Glomerular visceral epithelial cell (primary cell): ENCODE measurements around the gene CDKN2AIP.
A peak's percentile ranks its signal among the peaks of the same experiment; 100 is the strongest.
"Not testable (repeated sequence)": the region's sequence is repeated elsewhere in the genome, so short reads cannot be mapped to it uniquely, and the experiment has no call there.

Experiments used
- DNase-seq: peaks from one replicate; pipeline ENCODE4 v3.0.0-alpha.2; 2016; ENCODE audit errors: extremely low spot score

CDKN2AIP gene

DNA sequence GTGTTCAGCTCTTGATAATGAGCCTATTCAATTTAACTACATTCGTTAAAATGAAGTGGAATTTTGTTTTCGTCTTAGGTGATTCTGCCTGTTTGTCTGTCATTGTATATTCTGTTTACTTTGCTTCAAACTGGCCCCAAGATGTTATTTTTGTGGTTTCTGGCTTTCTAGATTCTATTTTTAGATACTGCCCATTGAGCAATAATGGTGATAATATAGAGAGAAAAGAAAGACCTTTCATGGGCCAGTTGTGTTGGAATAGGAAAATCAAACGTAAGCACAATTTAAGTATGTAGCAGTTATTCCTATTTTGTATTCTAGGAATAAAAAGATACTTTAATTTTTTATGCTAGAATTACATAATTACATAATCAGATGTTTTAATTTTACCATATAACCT lies 4.0 kb downstream of the CDKN2AIP start:
- no peak for DNase-seq

DNA sequence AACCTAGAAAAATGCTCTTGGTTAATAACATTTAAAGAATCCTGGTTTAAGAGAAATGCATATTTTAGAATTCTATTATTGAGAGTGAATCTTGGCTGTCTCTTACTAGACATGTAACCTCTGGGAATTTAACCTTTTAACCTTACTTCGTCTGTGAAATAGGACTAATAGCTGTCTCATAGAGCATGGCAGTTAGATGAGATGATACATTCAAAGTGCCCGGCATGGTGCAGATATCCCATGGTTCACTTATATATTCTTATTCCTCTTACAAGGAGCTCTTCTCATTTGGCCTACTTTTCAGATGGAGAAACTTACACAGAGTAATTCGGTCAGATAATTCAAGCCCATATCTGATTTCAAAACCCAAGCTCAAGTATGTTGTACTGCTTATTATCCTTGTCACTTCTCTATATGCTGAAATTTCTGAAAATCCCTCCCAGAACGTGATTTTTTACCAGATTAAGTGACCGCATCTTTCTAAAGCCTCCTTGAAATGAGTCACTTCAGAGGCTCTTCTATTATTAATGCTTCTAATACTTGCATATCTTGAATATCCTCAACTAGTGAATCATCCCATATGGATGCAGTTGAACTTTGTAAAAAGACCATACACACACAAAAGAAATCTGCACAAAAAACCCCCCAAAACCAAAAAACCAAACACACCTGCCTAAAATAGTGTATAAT lies 4.9 kb downstream of the CDKN2AIP start:
- no peak for DNase-seq

DNA sequence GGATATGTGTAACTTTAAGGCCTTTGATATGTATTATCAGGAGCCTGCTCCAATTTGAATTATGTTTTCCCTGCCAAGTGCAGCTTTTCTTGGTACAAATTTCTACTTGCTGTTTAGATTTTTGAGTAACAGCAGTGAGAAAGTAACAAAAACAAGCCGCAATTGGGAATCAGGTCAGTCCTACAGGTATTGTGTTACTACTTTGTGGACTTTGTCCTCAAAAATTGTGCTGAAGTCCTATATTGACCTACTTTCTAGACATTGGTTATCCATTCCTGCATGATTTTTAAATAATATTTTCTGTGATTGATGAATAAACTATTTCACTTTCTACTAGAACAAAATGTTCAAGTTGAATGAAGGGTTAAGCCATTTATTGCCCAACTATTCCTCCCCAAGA lies 5.7 kb downstream of the CDKN2AIP start:
- no peak for DNase-seq

GRCh38 chr4:183455431-183456195 lies 11.2 kb downstream of the CDKN2AIP start:
- peak; percentile 33 for DNase-seq

DNA sequence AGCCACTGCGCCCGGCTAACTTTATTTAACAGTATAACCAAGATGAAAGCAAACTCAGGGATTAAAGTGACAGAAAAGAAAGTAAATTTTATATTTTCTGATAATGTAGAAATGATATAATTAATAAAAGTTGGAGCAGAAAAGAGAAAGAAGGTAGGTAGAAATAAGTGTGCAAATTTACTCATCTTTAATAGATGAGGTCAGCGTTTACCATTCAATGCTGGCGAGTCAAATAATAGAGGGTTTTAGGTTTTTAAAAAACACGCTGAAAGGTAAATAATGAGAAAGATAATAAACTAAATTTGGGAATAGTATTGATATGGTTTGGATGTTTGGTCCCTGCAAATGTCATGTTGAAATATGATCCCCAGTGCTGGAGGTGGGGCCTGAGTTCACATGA lies 13.6 kb downstream of the CDKN2AIP start:
- DNase-seq, result no peak

GRCh38 chr4:183463903-183464619 lies 19.6 kb downstream of the CDKN2AIP start:
- DNase-seq, result not testable (repeated sequence)

GRCh38 chr4:183465879-183466278 lies 21.4 kb downstream of the CDKN2AIP start:
- not testable (repeated sequence) for DNase-seq

DNA sequence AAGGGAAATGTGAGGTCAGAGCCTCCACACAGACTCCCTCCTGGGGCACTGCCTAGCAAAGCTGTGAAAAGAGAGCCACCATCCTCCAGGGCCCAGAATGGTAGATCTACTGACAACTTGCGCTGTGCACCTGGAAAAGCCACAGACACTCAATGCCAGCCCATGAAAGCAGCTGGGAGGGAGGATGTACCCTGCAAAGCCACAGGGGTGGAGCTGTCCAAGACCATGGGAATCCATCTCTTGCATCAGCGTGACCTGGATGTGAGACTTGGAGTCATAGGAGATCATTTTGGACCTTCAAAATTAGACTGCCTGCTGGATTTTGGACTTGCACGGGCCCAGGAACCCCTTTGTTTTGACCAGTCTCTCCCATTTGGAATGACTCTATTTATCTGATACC lies 22.8 kb downstream of the CDKN2AIP start:
- DNase-seq, result no peak

DNA sequence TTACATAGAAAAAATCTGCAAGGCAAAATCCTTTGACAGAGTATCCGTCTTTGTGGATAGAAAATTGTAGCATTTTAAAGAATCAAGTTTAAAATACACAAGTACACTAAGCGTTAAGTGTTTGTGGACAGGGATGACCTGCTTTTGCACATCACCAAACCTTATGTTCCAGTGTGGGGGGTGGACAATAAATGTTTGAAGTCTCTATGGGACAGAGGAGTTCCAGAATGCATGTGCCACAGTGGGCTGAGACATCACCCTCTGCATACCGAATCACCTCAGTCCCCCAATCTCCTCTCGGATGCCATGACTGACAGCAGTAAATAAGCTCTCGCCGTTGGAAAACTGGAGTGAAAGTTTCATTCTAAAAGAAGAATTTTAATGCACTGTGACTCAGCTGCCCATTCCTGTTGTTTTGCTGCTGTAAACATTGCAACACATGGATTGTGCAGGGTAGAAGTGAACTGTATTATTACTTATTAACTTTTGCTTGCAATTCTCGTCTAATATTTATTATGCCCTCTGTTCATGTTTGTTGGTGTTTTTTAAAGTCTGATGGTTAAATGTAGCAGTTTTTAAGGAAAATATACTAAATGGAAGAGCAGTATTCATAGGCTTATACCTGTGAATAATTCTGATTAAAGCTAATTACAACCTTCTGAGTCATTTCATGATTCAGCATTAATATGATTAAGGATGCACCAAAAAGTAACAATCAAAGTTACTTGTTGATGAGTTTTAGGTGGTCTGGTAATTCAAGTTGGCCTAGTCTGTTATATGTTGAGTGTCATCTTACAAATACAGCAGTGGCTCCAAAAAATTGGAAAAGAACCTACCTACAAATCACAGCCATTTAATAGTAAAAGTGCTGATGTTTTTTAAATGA lies 24.0 kb downstream of the CDKN2AIP start:
- no peak for DNase-seq

GRCh38 chr4:183469285-183469684 lies 24.8 kb downstream of the CDKN2AIP start:
- no peak for DNase-seq

DNA sequence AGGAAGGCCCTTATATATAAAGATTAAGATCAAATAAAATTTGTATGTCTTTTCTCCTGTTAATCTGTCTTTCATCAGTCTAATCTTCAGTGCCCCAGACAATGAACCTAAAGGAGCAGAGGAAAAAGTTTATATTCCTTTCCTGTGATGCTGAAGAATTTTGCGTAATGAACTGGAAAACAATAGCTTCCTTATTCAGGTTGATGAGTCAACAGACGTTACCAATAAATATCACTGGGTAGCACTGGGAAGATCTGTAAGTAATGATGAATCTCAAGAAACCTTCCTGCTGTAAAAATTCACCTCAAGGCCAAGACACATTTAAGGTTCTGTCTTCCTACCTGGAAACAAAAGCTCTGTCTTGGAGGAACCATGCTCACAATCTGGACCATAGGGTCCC lies 25.5 kb downstream of the CDKN2AIP start:
- no peak for DNase-seq

GRCh38 chr4:183470821-183471220 lies 26.4 kb downstream of the CDKN2AIP start:
- no peak for DNase-seq

DNA sequence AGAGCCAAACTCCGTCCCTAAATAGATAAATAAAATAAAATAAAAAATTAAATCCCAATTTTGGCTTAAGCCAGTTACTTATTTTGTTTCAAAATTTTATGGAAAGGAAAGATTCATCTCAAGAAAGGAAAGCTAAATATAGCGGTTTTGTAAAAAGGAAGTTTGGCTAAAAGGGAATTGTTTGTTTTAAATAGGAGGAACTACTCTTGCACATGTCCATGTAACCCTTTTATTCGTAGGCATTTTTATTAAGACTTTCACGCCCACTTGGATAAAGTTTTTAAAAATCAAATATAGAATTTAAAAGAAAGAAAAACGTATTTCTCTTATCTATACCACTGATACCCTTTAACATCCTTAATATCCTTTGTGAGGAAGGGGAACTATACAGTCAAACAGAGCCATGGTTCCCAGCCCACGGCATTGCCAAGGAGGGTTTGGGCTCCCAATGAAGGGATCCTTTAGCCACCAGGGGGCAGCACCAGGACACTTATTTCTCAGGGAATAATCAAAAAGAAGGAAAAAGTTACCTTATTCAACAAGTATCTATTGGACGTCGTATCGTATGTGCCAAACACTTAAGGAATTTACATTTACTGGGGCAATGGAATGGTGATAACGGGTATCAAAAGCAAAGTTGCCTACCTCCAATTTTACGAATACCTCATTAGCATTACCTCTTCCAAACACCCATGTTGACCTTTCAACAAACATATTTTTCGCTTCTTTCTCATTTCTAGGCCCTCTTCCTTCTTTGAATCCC lies 27.7 kb downstream of the CDKN2AIP start:
- peak; percentile 72 for DNase-seq

DNA sequence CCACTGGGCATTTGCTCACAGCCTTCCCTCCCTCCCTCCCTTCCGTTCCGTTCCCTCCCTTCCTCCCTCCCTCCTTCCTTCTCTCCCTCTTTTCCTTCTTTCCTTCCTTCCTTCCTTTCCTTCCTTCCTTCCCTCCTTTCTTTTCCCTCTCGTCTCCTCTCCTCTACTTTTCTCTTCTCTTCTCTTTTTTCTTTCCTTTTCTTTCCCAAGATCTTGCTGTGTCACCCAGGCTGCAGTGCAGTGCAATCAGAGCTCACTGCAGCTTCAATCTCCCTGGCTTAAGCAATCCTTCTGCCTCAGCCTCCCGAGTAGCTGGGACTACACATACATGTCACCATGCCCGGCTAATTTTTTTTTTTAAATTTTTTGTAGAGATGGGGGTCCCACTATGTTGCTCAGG lies 33.7 kb downstream of the CDKN2AIP start:
- no peak for DNase-seq

DNA sequence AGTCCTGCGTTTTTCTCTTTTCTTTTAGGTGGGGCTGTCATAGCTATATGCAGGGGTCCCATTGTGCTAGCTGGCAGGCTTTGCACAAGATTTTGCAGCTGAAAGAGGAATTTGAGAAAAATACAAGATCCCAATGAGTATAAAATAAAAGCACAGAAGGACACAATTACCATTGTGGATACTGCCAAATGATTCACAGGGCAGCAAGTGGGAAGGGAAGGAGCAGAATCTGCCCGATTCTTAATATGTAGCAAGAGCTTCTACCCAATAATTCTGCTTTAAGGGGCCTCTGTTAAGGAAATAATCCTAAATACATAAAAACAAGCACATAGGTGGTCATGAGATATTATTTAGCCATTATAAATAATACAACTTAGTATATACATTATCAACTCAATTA lies 34.5 kb downstream of the CDKN2AIP start:
- no peak for DNase-seq

DNA sequence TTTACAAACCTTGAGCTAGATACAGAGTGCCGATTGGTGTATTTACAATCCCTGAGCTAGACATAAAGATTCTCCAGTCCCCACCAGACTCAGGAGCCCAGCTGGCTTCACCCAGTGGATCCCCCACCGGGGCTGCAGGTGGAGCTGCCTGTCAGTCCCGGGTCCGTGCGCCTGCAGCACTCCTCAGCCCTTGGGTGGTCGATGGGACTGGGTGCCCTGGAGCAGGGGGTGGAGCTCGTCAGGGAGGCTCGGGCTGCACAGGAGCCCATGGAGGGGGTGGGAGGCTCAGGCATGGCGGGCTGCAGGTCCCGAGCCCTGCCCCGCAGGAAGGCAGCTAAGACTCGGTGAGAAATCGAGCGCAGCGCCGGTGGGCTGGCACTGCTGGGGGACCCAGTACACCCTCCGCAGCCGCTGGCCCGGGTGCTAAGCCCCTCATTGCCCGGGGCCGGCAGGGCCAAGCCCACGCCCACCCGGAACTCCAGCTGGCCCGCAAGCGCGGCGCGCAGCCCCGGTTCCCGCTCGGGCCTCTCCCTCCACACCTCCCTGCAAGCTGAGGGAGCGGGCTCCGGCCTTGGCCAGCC lies 38.2 kb downstream of the CDKN2AIP start:
- DNase-seq, result not testable (repeated sequence)

DNA sequence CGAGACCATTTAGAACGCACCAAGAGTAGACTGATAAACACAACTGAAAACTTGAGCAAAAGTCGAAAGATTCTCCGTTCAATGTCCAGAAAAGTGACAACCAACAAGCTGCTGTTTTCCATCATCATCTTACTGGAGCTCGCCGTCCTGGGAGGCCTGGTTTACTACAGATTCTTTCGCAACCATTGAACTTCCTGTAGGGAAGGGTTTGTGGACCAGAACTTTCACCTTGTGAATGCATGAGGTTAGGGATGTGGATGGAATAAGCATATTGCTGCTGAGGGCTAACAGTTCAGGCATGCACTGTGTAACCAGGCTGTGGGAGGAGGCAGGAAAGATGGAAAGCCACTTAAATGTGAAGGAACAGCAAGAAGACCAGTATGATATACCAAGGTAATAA lies 39.6 kb downstream of the CDKN2AIP start:
- no peak for DNase-seq

DNA sequence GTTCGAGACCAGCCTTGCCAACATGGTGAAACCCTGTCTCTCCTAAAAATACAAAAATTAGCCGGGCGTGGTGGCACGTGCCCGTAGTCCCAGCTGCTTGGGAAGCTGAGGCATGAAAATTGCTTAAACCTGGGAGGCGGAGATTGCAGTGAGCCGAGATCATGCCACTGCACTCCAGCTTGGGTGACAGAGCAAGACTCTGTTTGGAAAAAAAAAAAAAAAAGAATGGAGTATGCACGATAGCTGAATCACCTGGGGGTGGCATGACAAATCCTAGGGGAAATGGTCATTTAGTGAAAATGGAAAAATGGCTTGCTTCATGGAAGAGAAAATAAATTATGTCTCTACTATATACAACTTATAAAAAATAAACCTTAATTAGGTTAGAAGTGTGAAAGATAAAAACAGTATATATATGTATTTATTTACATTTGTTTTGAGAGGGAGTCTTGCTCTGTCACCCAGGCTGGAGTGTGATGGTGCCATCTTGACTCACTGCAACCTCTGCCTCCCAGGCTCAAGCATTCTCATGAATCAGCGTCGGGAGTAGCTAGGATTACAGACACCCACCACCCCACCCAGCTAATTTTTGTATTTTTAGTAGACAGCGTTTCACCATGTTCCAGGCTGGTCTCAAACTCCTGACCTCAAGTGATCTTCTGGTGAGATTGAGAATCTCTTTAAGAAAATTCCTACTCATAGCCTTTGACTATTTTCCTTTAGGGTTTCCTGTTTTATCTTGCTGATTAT lies 41.1 kb downstream of the CDKN2AIP start:
- DNase-seq, result no peak

- DNase-seq, result peak; percentile 39
These were observed 48.4 kb downstream of the CDKN2AIP start for GRCh38 chr4:183492791-183493222.

DNA sequence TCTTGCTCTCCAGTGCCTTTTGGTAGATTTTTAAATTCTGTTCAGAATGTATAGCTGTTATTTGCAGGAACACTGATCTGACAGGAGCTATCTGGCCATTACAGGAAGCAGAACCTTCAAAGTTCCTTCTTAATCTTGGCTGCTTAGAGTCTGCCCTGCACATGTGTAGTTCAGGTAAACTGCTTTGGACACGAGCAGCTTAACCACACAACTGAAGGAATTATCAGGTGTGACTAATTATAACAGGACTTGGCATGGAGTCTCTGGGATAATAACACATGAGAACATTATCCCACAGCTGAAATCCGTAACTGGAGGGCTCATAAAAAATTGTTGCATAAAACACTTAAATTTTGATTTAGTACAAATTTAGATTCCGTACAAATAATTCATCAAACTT lies 48.8 kb downstream of the CDKN2AIP start:
- DNase-seq, result no peak
